ENCODE data around the gene PPM1B. TPM values are rescaled to one million over a fixed set of nuclear protein-coding genes. Genes with fewer than 3 reads are reported as not detected.

PPM1B gene
- total RNA-seq, 1 experiment from 2014 or later: 43.5 TPM

DNA sequence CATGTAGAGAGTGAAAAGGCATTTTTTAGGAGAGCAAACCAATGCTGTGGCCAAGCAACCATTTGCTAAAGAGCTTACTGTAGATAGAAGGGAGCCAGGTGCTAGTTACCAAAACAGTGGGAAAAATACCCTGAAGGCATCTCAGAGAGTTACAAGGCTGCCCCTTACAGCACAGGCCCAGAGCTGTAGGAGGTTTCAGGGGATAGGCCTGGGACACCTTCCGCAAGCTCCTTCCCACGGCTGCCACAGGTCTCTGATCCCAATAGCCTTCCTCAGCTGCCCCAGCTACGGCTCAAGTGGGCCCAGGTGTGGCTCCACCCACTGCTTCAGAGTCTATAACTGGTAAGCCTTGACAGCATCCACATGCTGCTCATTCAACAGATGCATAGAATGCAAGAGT, 18.2 kb upstream of the PPM1B start:
- no peaks in the 10 kb centered on the region for H3K4me1 ChIP-seq (ENCODE audit: insufficient read depth, low read length, poor library complexity, severe bottlenecking)
- intact Hi-C loops (cut with micrococcal nuclease; ENCODE audit: unreplicated experiment): no loop called here
- H3K27ac ChIP-seq (ENCODE audit: low read depth, low read length, poor library complexity, severe bottlenecking): no peak overlapping the region
- no peaks in the 10 kb centered on the region for H3K36me3 ChIP-seq (ENCODE audit: insufficient read depth, low read length, poor library complexity, severe bottlenecking)
- H3K9me3 ChIP-seq (ENCODE audit: low read depth, low read length, poor library complexity, severe bottlenecking): no peaks in the 10 kb centered on the region
- BruUV-seq (replicated peaks): no TSS peak
- ChIA-PET POLR2A (ENCODE audit: low non-redundant PET) (no interaction called here), CTCF (no interaction called here)
- no peak for DNase-seq (ENCODE audit: low spot score)
- H3K27me3 ChIP-seq (replicated peaks; ENCODE audit: insufficient read depth, low read depth, low read length, poor library complexity): no peaks in the 10 kb centered on the region
- H3K4me3 ChIP-seq (ENCODE audit: low read depth, low read length, poor library complexity, severe bottlenecking): no peak overlapping the region
- TF ChIP-seq, protein P1, sequence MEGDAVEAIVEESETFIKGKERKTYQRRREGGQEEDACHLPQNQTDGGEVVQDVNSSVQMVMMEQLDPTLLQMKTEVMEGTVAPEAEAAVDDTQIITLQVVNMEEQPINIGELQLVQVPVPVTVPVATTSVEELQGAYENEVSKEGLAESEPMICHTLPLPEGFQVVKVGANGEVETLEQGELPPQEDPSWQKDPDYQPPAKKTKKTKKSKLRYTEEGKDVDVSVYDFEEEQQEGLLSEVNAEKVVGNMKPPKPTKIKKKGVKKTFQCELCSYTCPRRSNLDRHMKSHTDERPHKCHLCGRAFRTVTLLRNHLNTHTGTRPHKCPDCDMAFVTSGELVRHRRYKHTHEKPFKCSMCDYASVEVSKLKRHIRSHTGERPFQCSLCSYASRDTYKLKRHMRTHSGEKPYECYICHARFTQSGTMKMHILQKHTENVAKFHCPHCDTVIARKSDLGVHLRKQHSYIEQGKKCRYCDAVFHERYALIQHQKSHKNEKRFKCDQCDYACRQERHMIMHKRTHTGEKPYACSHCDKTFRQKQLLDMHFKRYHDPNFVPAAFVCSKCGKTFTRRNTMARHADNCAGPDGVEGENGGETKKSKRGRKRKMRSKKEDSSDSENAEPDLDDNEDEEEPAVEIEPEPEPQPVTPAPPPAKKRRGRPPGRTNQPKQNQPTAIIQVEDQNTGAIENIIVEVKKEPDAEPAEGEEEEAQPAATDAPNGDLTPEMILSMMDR (conservative IDR thresholded peaks at IDR 0.05; ENCODE audit: low read depth, low read length): no peak
- TF ChIP-seq EZH2 (IDR thresholded peaks at IDR 0.05; ENCODE audit: borderline replicate concordance, low read depth, low read length, poor library complexity, severe bottlenecking): no peak

DNA sequence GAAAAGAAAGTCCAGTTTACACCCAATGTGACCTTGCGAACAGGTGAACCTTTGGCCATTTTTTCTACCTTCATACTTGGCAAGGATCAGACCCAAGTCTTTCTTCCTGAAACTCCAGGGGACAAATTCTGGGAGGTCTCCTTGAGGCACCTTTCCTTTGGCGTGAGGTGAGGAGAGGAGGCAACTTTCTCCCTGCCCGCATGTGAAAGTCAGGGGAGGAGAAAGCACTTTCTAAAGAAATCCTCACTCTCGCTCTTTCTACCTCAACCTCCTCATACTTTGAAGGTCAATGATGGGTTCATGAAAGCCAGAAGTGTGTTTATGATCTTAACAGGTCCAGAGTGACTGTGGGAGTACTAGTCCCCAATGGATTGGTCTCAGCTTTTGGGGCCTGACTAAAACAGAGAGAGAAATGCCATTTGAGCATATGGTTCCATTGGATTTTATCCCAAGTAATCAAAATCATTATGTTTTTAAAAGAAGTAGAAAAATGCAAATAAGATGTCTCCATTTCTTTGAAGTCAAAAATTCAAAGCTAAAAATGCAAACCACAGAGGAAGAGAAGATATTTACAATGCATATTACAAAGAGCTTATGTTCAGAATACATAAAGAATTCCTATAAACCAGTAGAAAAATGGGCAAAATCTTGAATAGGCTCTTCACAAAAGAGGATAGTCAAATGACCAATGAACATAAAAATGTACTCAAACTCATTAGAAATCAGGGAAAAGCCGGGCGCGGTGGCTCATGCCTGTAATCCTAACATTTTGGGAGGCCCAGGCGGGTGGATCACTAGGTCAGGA, 15.6 kb upstream of the PPM1B start:
- POLR2A ChIA-PET (ENCODE audit: low non-redundant PET): no interaction called here
- intact Hi-C loops (cut with micrococcal nuclease; ENCODE audit: unreplicated experiment): no loop called here
- no TSS peak for BruUV-seq (replicated peaks)
- Histone ChIP-seq H3K4me3 (ENCODE audit: low read depth, low read length, poor library complexity, severe bottlenecking) (no peak overlapping the region), H3K4me1 (ENCODE audit: insufficient read depth, low read length, poor library complexity, severe bottlenecking) (no peaks in the 10 kb centered on the region), H3K9me3 (ENCODE audit: low read depth, low read length, poor library complexity, severe bottlenecking) (no peaks in the 10 kb centered on the region), H3K36me3 (ENCODE audit: insufficient read depth, low read length, poor library complexity, severe bottlenecking) (no peaks in the 10 kb centered on the region), H3K27ac (ENCODE audit: low read depth, low read length, poor library complexity, severe bottlenecking) (no peak overlapping the region), H3K27me3 (replicated peaks; ENCODE audit: insufficient read depth, low read depth, low read length, poor library complexity) (no peaks in the 10 kb centered on the region)
- CTCF ChIA-PET: no interaction called here
- DNase-seq (ENCODE audit: low spot score): no peak
- TF ChIP-seq, protein P1 (conservative IDR thresholded peaks at IDR 0.05; ENCODE audit: low read depth, low read length): no peak
- no peak for TF ChIP-seq EZH2 (IDR thresholded peaks at IDR 0.05; ENCODE audit: borderline replicate concordance, low read depth, low read length, poor library complexity, severe bottlenecking)

DNA sequence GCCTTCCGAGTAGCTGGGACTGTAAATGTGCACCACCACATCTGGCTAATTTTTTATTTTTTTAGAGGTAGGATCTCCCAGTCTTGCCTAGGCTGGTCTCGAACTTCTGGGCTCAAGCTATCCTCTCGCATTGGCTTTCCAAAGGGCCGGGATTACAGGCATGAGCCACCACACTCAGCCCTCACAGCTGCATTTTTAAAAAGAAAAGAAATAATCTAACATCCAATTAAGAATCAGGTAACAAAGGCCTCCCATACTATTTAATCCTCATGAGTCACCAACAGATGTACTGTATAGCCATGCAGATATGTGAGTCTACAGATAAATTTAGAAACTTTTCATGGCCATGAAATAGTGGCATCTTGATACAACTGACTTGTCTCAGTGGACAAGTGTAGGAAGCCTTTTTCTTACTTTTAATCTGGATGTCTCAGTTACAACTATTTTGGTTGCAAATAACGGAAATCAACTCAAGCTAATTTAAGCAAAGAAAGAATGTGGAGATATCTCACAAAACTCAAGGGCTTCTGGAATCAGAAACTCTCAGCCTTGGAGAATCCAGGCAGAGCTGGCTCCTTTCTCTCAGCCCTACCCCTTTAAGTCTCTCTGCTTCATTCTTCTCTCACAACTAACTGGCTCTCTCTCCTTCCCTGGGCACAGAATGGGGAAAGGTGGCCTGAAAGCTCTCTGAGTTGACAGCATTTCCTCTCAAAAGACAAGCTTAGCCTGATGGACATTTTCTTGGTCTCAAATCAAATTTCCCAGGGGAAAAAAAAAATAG, 12.8 kb upstream of the PPM1B start:
- POLR2A ChIA-PET (ENCODE audit: low non-redundant PET): no interaction called here
- intact Hi-C loops (cut with micrococcal nuclease; ENCODE audit: unreplicated experiment): no loop called here

More for the DNA sequence above, 12.8 kb upstream of the PPM1B start:
- Histone ChIP-seq H3K27me3 (replicated peaks; ENCODE audit: insufficient read depth, low read depth, low read length, poor library complexity) (no peaks in the 10 kb centered on the region), H3K9me3 (ENCODE audit: low read depth, low read length, poor library complexity, severe bottlenecking) (no peaks in the 10 kb centered on the region), H3K36me3 (ENCODE audit: insufficient read depth, low read length, poor library complexity, severe bottlenecking) (no peaks in the 10 kb centered on the region), H3K4me3 (ENCODE audit: low read depth, low read length, poor library complexity, severe bottlenecking) (no peak overlapping the region), H3K27ac (ENCODE audit: low read depth, low read length, poor library complexity, severe bottlenecking) (no peak overlapping the region), H3K4me1 (ENCODE audit: insufficient read depth, low read length, poor library complexity, severe bottlenecking) (no peaks in the 10 kb centered on the region)
- DNase-seq (ENCODE audit: low spot score): no peak
- BruUV-seq (replicated peaks): no TSS peak
- CTCF ChIA-PET: no interaction called here
- TF ChIP-seq EZH2 (IDR thresholded peaks at IDR 0.05; ENCODE audit: borderline replicate concordance, low read depth, low read length, poor library complexity, severe bottlenecking): no peak
- TF ChIP-seq, protein P1 (conservative IDR thresholded peaks at IDR 0.05; ENCODE audit: low read depth, low read length): no peak

Data from A673 (cell line).